Mesothelial cell of epicardium (in vitro differentiated cells): Measurements from ENCODE around the gene PTPRN2. TPM values are rescaled to one million over a fixed set of nuclear protein-coding genes. Genes with fewer than 3 reads are reported as not detected.

Source experiments
- DNase-seq, 2 experiments: peaks; one replicate each; pipeline ENCODE4 v3.0.0; 2021; ENCODE audit warnings: low spot score in 2 of 2; ENCODE audit not compliant: unreplicated experiment in 2 of 2
- H3K27ac Mint-ChIP-seq: 2 replicates; pipeline ENCODE4 v1.8.0; 2021; ENCODE audit warnings: mixed read lengths
- H3K27me3 Mint-ChIP-seq: 2 replicates; pipeline ENCODE4 v1.8.0; 2021; ENCODE audit warnings: low read depth, mixed read lengths
- H3K36me3 Mint-ChIP-seq: 2 replicates; pipeline ENCODE4 v1.8.0; 2021; ENCODE audit warnings: mixed read lengths
- H3K4me1 Mint-ChIP-seq: 2 replicates; pipeline ENCODE4 v1.8.0; 2021; ENCODE audit warnings: mixed read lengths
- H3K4me3 Mint-ChIP-seq: 2 replicates; pipeline ENCODE4 v1.8.0; 2021; ENCODE audit warnings: mild to moderate bottlenecking, moderate library complexity, mixed read lengths
- H3K9me3 Mint-ChIP-seq: 2 replicates; pipeline ENCODE4 v1.8.0; 2021; ENCODE audit warnings: mixed read lengths
- total RNA-seq: library from RNA; stranded (reverse); gene quantifications from 3 replicates; pipeline ENCODE4 v1.2.1, GENCODE V29; 2021
- TF ChIP-seq, protein P1 (sequence below): fragments of 200-600 bp; sonication (generic); IDR thresholded peaks from one replicate; pipeline ENCODE4 v1.5.0; 2021; ENCODE audit warnings: antibody characterized with exemption; ENCODE audit not compliant: unreplicated experiment

PTPRN2 gene
- total RNA-seq, 1 donor from 2014 or later: 2.2 TPM

DNA sequence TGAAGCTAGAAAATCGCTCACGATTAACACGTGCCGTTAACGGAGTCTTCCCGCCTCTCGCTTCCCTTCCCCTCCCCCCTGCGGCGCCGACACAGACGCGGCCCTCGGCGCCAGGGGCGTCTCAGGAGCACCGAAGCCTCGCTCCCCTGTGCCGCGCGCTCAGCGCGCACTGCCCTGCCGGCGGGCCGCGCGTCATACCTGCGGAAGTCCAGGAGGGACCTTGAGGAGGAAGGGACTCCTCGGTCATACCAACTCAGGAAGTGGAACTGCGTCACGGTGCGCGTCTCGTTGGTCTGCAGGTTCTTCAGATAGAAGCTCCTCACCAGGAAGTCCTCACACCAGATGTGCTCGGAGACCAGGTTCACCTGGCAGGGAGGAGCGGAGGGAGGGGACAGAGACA, 1011.2 kb downstream of the PTPRN2 start:
- Mint-ChIP-seq H3K27me3 (peaks cover 71% of the 10 kb centered on the region), H3K36me3 (no peaks in the 10 kb centered on the region), H3K9me3 (no peaks in the 10 kb centered on the region), H3K27ac (no peak overlapping the region), H3K4me3 (no peak overlapping the region), H3K4me1 (no peaks in the 10 kb centered on the region)
- DNase-seq: no peak
- TF ChIP-seq, protein P1, sequence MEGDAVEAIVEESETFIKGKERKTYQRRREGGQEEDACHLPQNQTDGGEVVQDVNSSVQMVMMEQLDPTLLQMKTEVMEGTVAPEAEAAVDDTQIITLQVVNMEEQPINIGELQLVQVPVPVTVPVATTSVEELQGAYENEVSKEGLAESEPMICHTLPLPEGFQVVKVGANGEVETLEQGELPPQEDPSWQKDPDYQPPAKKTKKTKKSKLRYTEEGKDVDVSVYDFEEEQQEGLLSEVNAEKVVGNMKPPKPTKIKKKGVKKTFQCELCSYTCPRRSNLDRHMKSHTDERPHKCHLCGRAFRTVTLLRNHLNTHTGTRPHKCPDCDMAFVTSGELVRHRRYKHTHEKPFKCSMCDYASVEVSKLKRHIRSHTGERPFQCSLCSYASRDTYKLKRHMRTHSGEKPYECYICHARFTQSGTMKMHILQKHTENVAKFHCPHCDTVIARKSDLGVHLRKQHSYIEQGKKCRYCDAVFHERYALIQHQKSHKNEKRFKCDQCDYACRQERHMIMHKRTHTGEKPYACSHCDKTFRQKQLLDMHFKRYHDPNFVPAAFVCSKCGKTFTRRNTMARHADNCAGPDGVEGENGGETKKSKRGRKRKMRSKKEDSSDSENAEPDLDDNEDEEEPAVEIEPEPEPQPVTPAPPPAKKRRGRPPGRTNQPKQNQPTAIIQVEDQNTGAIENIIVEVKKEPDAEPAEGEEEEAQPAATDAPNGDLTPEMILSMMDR: no peak

DNA sequence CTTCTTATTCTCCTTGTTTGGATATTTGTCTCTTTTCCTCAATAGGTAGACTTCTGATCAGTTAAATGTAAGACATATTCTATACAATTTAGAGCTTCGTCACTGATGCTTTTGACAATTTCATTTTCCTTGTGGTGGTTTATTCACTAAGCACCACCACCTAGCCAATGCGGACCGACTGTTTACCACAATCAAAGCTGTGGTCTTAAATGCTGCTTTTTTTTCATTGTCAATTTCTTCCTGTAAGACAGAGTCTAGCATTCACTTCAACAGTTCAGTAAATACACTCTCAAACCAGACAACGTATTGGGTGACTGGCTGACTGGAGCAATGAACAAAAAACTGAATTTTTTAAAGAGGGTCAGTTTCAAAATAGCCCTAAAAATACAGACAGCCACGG, 1011.8 kb downstream of the PTPRN2 start:
- Mint-ChIP-seq H3K27me3 (peaks cover 66% of the 10 kb centered on the region), H3K4me1 (no peaks in the 10 kb centered on the region), H3K36me3 (no peaks in the 10 kb centered on the region), H3K4me3 (no peak overlapping the region), H3K9me3 (no peaks in the 10 kb centered on the region), H3K27ac (no peak overlapping the region)
- TF ChIP-seq, protein P1: no peak
- DNase-seq: no peak

DNA sequence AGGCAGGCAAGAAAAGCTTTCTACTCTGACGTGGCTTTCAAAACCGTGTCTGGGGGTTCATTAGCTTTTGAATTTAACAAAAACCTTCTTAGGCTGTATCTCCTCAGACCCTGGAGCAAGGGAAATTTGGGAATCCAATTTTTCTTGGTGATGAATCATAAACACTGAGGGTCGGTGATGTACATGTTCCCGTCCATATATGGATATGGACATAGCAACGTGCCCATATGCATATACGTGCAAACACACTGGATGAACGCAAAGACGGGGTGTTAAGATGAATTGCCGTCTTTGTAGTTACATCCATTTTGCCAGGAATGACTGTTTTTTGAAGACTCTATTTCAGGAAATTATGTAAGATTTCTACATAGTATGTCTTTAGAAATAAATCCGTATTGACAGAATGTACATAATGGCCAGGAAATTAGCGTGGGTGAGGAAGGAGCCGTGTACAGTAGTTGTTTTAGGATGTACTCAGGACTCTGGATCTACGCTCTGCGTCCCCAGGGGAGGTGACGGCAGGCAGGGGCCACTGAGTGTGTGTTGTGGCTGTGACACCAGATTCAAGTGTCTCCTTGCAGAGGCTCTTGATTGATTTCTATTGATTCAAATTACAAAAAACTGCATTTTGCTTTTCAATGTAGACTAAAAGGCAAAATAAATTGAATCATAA, 1012.6 kb downstream of the PTPRN2 start:
- TF ChIP-seq, protein P1: no peak
- Mint-ChIP-seq H3K4me3 (no peak overlapping the region), H3K36me3 (no peaks in the 10 kb centered on the region), H3K9me3 (no peaks in the 10 kb centered on the region), H3K4me1 (no peaks in the 10 kb centered on the region), H3K27me3 (peaks cover 69% of the 10 kb centered on the region), H3K27ac (no peak overlapping the region)
- no peak for DNase-seq

DNA sequence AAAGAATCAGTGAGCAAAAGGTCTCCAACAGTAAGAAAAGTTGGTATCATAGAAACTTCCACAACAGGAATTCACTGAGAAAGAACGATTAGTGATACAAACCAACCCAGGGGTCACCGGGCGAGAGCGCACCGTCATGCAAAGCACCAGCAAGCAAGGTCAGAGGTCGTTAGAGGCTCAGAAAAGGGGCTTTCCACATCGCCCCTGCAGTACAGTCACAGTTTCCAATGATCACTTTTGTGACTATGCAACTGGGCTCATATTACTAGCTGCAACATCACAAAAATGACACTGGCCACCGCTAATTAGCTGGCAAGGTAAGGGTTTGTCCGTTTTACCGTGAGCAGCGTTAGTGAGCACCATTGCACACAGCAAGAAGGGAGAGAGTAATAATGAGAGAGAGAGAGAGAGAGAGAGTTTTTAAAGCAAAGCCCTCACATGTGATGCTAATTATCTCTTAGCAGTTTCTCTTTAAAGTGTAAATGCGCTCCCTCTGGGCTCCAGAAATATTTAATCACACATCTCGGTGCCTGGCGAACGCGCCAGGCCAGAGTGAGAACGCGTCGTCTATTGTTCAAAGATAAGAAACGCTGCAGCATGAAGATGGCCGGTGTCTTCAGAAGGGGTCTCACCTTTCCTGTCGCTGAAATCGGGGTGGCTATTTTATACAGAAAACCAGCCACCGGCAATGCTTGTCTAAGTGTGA, 1013.4 kb downstream of the PTPRN2 start:
- DNase-seq: no peak
- H3K4me3 Mint-ChIP-seq: no peak overlapping the region
- TF ChIP-seq, protein P1: no peak

DNA sequence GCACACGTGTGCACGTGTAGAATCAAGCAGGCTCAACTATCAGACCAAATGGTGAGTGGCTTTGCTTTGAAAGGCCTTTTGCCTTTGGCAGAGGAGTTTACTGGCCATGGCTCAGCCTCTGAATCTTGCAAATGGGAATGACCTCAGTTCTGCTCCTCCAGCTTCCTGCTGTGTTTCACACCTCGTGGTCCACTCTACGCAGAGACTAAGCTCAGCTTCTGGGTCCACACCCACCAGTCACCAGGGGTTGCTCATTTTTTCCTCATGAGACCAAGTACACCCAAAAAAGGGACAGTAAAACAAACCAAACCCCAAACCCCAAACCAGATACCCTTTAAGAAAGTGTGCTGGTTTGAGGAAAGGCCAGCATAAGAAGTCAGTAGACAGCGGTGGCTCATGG, 1014.4 kb downstream of the PTPRN2 start:
- Mint-ChIP-seq H3K27ac (no peak overlapping the region), H3K36me3 (no peaks in the 10 kb centered on the region), H3K9me3 (no peaks in the 10 kb centered on the region), H3K4me3 (no peak overlapping the region), H3K4me1 (peaks cover 11% of the 10 kb centered on the region), H3K27me3 (peaks cover 66% of the 10 kb centered on the region)
- no peak for DNase-seq
- TF ChIP-seq, protein P1: no peak

More for the DNA sequence above, 1013.4 kb downstream of the PTPRN2 start:
- Mint-ChIP-seq H3K27me3 (peaks cover 69% of the 10 kb centered on the region), H3K4me1 (peaks cover 3% of the 10 kb centered on the region), H3K27ac (no peak overlapping the region), H3K9me3 (no peaks in the 10 kb centered on the region), H3K36me3 (no peaks in the 10 kb centered on the region)
